Skeletal muscle satellite cell (primary cell): ENCODE measurements around the gene HIPK1.

ENCODE experiments used
- H3K27me3 ChIP-seq: 2 replicates; pipeline ENCODE4 v1.7.0; 2013; ENCODE audit warnings: low read length; ENCODE audit not compliant: control insufficient read depth, insufficient read depth
- H3K36me3 ChIP-seq: 2 replicates; pipeline ENCODE4 v1.7.0; 2013; ENCODE audit warnings: mild to moderate bottlenecking, control low read depth, low read length; ENCODE audit not compliant: insufficient read depth
- H3K4me1 ChIP-seq: 2 replicates; pipeline ENCODE4 v1.7.0; 2013; ENCODE audit warnings: low read length; ENCODE audit not compliant: control insufficient read depth, insufficient read depth
- H3K4me2 ChIP-seq: 2 replicates; pipeline ENCODE4 v1.7.0; 2013; ENCODE audit warnings: mild to moderate bottlenecking, low read length
- H3K4me3 ChIP-seq: 2 replicates; pipeline ENCODE4 v1.7.0; 2013; ENCODE audit warnings: low read length
- H3K9ac ChIP-seq: 2 replicates; pipeline ENCODE4 v1.7.0; 2013; ENCODE audit warnings: mild to moderate bottlenecking, low read depth, low read length, moderate library complexity
- H3K9me3 ChIP-seq: replicated peaks from 2 replicates; pipeline ENCODE4 v1.7.0; 2013; ENCODE audit warnings: mild to moderate bottlenecking, control low read depth, low read length

The HIPK1 gene

GRCh38 chr1:113935176-113935575, 6.1 kb downstream of the HIPK1 start:
- Histone ChIP-seq H3K4me1 (peaks cover 33% of the 10 kb centered on the region), H3K9me3 (no peaks in the 10 kb centered on the region), H3K9ac (no peak overlapping the region)

GRCh38 chr1:113935970-113936369, 6.8 kb downstream of the HIPK1 start:
- peaks cover 8% of the 10 kb centered on the region for H3K36me3 ChIP-seq
- no peak overlapping the region for H3K9ac ChIP-seq
- no peaks in the 10 kb centered on the region for H3K27me3 ChIP-seq
- H3K9me3 ChIP-seq = no peaks in the 10 kb centered on the region
- H3K4me1 ChIP-seq = peaks cover 29% of the 10 kb centered on the region
- H3K4me2 ChIP-seq = no peak overlapping the region
- H3K4me3 ChIP-seq = no peak overlapping the region

More at GRCh38 chr1:113935176-113935575, 6.1 kb downstream of the HIPK1 start:
- Histone ChIP-seq H3K4me3 (no peak overlapping the region), H3K36me3 (peaks cover under 1% of the 10 kb centered on the region), H3K4me2 (no peak overlapping the region), H3K27me3 (no peaks in the 10 kb centered on the region)

- H3K9ac ChIP-seq = no peak overlapping the region
- H3K4me1 ChIP-seq = peaks cover 17% of the 10 kb centered on the region
- no peak overlapping the region for H3K4me3 ChIP-seq
- peaks cover 13% of the 10 kb centered on the region for H3K36me3 ChIP-seq
- no peaks in the 10 kb centered on the region for H3K27me3 ChIP-seq
- no peaks in the 10 kb centered on the region for H3K9me3 ChIP-seq
- no peak overlapping the region for H3K4me2 ChIP-seq
Observed at GRCh38 chr1:113937146-113937545, 8.0 kb downstream of the HIPK1 start.

GRCh38 chr1:113938192-113938591, 9.1 kb downstream of the HIPK1 start:
- Histone ChIP-seq H3K9me3 (no peaks in the 10 kb centered on the region), H3K4me1 (peaks cover 15% of the 10 kb centered on the region), H3K9ac (no peak overlapping the region), H3K27me3 (no peaks in the 10 kb centered on the region), H3K4me3 (no peak overlapping the region), H3K36me3 (peaks cover 19% of the 10 kb centered on the region), H3K4me2 (no peak overlapping the region)

- peaks cover 31% of the 10 kb centered on the region for H3K36me3 ChIP-seq
- no peak overlapping the region for H3K9ac ChIP-seq
- H3K4me3 ChIP-seq = no peak overlapping the region
- no peak overlapping the region for H3K4me2 ChIP-seq
- no peaks in the 10 kb centered on the region for H3K27me3 ChIP-seq
- peaks cover 15% of the 10 kb centered on the region for H3K4me1 ChIP-seq
- no peaks in the 10 kb centered on the region for H3K9me3 ChIP-seq
Observed at GRCh38 chr1:113940365-113941244, 11.5 kb downstream of the HIPK1 start.

- Histone ChIP-seq H3K9me3 (no peaks in the 10 kb centered on the region), H3K4me3 (no peak overlapping the region), H3K36me3 (peaks cover 31% of the 10 kb centered on the region), H3K4me1 (peaks cover 10% of the 10 kb centered on the region), H3K4me2 (no peak overlapping the region), H3K9ac (no peak overlapping the region), H3K27me3 (no peaks in the 10 kb centered on the region)
Observed at GRCh38 chr1:113941245-113941559, 12.1 kb downstream of the HIPK1 start.

- Histone ChIP-seq H3K4me3 (no peak overlapping the region), H3K9ac (no peak overlapping the region), H3K27me3 (no peaks in the 10 kb centered on the region), H3K4me2 (no peak overlapping the region), H3K36me3 (peaks cover 31% of the 10 kb centered on the region), H3K9me3 (no peaks in the 10 kb centered on the region), H3K4me1 (peaks cover 11% of the 10 kb centered on the region)
Observed at GRCh38 chr1:113942527-113942926, 13.4 kb downstream of the HIPK1 start.

- peaks cover 11% of the 10 kb centered on the region for H3K4me1 ChIP-seq
Observed at GRCh38 chr1:113943028-113943811, 14.1 kb downstream of the HIPK1 start.

GRCh38 chr1:113945329-113945728, 16.2 kb downstream of the HIPK1 start:
- H3K9ac ChIP-seq = no peak overlapping the region
- no peaks in the 10 kb centered on the region for H3K9me3 ChIP-seq
- no peak overlapping the region for H3K4me3 ChIP-seq
- no peaks in the 10 kb centered on the region for H3K27me3 ChIP-seq
- no peak overlapping the region for H3K4me2 ChIP-seq
- peaks cover 15% of the 10 kb centered on the region for H3K4me1 ChIP-seq
- peaks cover 29% of the 10 kb centered on the region for H3K36me3 ChIP-seq

More at GRCh38 chr1:113943028-113943811, 14.1 kb downstream of the HIPK1 start:
- Histone ChIP-seq H3K36me3 (peaks cover 31% of the 10 kb centered on the region), H3K9me3 (no peaks in the 10 kb centered on the region), H3K4me3 (no peak overlapping the region), H3K27me3 (no peaks in the 10 kb centered on the region), H3K9ac (no peak overlapping the region), H3K4me2 (no peak overlapping the region)

GRCh38 chr1:113946112-113946511, 17.0 kb downstream of the HIPK1 start:
- Histone ChIP-seq H3K4me3 (no peak overlapping the region), H3K4me2 (no peak overlapping the region), H3K9ac (no peak overlapping the region), H3K36me3 (peaks cover 22% of the 10 kb centered on the region), H3K9me3 (no peaks in the 10 kb centered on the region), H3K4me1 (peaks cover 15% of the 10 kb centered on the region), H3K27me3 (no peaks in the 10 kb centered on the region)

- no peak overlapping the region for H3K9ac ChIP-seq
Observed at GRCh38 chr1:113946678-113947387, 17.7 kb downstream of the HIPK1 start.

More at GRCh38 chr1:113946678-113947387, 17.7 kb downstream of the HIPK1 start:
- no peak overlapping the region for H3K4me2 ChIP-seq
- no peaks in the 10 kb centered on the region for H3K27me3 ChIP-seq
- no peaks in the 10 kb centered on the region for H3K9me3 ChIP-seq
- no peak overlapping the region for H3K4me3 ChIP-seq
- H3K4me1 ChIP-seq = peaks cover 15% of the 10 kb centered on the region
- peaks cover 18% of the 10 kb centered on the region for H3K36me3 ChIP-seq
